HG03342 (cell line): ENCODE measurements around the gene RALA.
"Not testable (repeated sequence)": the region's sequence is repeated elsewhere in the genome, so short reads cannot be mapped to it uniquely, and the experiment has no call there.

Source experiments
- ATAC-seq: cut with Tn5 transposase; IDR thresholded peaks from one replicate; pipeline ENCODE4 v1.9.1; 2021; ENCODE audit warnings: mild to moderate bottlenecking, moderate library complexity; ENCODE audit not compliant: unreplicated experiment

The RALA gene

DNA sequence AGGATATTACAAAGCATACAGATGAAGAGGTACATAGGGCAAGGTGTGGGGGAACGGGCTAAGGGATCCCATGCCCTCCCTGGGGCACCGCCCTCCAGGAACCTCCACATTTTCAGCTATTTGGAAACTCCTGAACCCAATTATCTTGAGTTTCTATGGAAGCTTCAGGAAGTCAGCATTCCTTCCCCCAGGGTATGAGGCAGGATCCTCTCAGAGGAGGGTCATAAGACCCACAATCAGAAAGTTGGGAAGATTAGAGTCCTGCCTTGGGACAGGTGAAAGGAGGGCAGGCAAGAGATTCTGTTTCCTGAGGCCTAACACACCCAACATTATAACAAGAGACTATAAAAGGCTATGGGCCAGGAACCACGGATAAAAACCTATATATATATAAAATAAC, 98.0 kb downstream of the RALA start:
- ATAC-seq = no peak

GRCh38 chr7:39721919-39722597, 98.7 kb downstream of the RALA start:
- ATAC-seq = no peak

- no peak for ATAC-seq
These were observed 104.0 kb downstream of the RALA start for GRCh38 chr7:39727231-39728012.

GRCh38 chr7:39732837-39733804, 109.7 kb downstream of the RALA start:
- ATAC-seq = peak; percentile 92

DNA sequence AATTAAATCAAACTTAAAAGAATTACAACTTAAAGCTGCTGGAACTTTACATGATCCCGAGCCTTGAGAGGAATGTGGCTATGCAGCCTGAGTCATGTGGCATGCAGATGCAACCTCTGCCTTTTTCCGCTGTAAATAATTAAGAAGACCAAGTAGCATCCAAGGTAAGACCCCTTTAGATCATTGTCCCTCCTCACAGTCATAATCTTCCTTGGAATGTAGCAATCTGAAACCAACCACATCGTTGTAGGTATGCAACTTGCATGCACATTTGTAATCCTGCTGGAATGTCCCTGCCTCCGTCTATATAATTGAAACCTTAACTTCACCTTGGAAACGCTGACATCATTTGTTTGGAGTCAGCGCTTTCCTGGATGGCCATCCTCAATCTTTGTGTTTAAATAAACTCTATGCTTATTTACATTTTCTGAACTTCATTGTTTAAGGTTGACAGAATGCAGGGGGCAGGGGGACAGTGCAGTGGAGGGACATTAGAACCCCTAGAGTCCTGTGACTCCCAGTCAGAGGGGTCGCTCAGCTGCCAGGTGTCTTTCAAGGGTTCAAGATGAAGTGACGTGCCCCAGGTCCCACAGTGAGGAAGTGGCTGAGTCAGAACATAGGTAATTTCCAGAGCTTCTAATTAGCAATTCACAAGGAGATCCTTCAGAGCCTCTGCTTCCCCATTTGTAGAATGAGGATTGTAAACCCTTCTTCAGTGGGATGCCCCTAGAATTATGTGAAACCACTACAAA, 110.7 kb downstream of the RALA start:
- ATAC-seq = no peak

GRCh38 chr7:39734633-39735004, 111.2 kb downstream of the RALA start:
- ATAC-seq = no peak

DNA sequence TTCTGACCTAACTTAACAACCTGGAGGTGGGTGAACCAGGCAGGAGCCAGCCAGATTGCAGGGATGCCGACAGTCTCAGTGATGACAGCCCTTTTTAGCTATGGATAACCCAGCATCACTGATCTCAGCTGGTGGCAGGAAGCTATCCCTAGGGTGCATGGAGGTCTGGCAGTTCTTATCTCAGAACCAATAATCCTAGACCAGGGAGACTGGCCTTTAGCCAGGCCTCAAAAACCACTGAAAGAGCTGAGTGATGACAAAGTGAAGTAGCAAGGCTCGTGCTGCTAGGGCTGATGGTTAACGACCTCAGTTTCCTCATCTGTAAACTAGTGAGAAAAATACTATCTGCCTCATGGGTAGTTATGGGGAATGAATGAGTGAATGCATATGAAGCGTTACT, 112.5 kb downstream of the RALA start:
- ATAC-seq = no peak

GRCh38 chr7:39741942-39742623, 118.7 kb downstream of the RALA start:
- peak; percentile 89 for ATAC-seq

GRCh38 chr7:39744620-39745019, 121.2 kb downstream of the RALA start:
- ATAC-seq = no peak

GRCh38 chr7:39745320-39745719, 121.9 kb downstream of the RALA start:
- ATAC-seq = no peak

DNA sequence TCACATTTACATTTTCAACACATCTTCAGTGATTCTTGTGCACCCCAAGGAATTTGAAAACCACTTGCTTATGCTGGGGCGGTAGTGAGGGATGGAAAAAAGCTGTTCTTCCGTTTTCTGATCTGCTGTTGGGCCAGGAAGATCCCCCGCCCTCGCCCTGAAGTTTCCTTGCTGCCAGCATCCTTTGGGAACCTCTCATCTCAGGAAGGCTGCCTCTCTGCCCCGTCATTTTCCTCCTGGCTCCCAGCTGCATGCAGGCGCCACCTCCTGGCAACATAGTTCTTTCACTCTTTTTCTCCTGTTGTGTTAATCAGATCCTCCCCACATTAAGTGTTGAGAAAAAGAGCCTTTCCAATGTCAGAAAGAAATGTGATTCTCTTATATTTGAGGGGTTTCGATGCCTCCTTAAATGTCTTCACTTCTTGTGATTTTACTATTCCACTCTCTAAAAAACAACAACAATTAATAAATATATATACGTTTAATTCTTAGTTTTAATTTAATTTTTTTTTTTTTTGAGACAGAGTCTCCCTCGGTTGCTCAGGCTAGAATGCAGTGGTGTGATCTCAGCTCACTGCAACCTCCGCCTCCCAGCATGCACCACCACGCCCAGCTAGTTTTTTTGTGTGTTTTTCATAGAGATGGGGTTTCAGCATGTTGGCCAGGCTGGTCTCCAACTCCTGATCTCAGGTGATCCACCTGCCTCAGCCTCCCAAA, 122.9 kb downstream of the RALA start:
- ATAC-seq = no peak

DNA sequence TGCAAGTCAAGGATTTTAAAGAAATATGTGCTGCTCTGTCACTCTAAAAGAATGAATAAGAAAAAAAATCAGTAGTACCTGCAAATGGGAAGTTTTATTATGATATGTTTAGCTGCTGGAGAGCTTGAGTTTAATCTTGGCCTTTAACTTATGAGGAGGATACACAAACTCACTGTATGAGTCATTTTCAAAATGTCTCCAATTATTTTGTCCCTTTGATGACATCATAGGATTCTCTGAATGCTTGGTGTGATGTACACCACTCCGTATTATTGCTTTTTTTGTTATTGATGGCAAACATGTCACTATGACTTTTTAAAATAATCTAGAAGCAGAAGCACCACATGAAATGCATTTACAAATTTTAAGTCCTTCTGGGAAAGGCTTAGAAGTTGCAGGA, 125.8 kb downstream of the RALA start:
- no peak for ATAC-seq

DNA sequence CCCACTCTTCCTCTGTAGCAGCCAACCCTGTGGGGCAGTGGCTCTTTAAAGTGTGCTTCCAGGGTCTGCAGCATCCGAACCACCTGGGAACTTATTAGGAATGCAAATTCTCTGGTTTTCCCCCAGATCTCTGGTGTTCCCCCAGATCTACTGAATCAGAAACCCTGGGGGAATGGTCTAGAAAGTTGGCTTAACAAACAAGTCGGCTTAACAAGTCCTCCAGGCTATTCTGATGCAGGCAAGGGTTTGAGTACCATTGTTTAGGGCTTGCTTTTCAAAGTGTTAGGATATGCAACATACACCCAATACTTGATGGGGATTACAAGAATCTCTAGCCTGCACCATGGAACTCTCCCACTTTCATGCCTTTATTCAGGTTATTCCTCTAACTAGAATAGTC, 126.3 kb downstream of the RALA start:
- ATAC-seq = no peak

DNA sequence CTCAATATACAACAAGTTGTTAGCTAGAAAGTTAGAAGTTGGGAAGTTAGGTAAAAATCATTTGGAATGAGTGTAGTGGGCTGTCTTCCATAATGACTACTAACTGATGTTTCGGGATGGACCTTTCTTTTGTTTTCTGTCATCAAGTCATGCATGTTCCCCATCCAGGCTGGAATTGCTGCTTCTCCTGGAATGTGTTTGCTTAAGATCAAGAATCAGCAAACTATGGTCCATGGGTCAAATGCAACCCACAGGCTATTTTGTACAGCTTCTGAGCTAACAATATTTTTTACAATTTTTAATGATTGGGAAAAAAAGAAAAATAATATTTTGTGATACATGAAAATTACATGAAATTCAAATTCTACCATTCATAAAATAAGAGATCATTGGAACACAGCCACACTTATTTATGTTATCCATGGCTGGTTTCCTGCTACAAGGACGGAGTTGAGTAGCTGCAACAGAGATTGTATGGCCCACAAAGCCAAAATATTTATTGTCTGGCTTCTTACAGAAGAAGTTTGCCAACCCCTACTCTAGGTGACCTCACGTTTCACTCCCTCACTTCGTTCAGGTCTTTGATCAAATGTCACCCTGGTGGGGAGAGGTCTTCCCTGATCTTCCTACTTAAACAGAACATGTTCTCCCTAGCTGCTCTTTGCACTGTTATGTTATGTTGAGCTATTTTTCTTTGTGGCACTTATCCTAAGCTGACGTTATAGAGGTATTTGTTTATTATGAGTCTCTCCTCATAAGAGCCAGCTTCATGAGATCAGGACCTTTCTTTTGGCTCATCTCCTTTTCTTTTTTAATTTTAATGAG, 127.1 kb downstream of the RALA start:
- no peak for ATAC-seq

GRCh38 chr7:39753237-39753636, 129.9 kb downstream of the RALA start:
- ATAC-seq = not testable (repeated sequence)

- ATAC-seq = no peak
These were observed 130.5 kb downstream of the RALA start for GRCh38 chr7:39753823-39754325.

GRCh38 chr7:39754326-39755120, 131.2 kb downstream of the RALA start:
- no peak for ATAC-seq

- no peak for ATAC-seq
These were observed 134.2 kb downstream of the RALA start for GRCh38 chr7:39757604-39758003.
